SK-N-SH (cell line): Measurements from ENCODE around the gene CDKL2.
"Not testable (repeated sequence)": the region's sequence is repeated elsewhere in the genome, so short reads cannot be mapped to it uniquely, and the experiment has no call there.

Experiments used
- EP300 ChIP-seq, 2 experiments: IDR thresholded peaks; 2 replicates each; pipeline versions ENCODE4 v1.4.0 to v1.6.1; 2012; ENCODE audit warnings: borderline replicate concordance in 1 of 2, low read depth in 1 of 2, low read length in 1 of 2
- GABPA ChIP-seq: IDR thresholded peaks from 2 replicates; pipeline ENCODE4 v1.4.0; 2012; ENCODE audit warnings: low read depth, mild to moderate bottlenecking
- MXI1 ChIP-seq: IDR thresholded peaks from 2 replicates; pipeline ENCODE4 v1.6.1; 2012; ENCODE audit warnings: mild to moderate bottlenecking, low read depth, low read length, improper control_type of control experiment
- NRF1 ChIP-seq: IDR thresholded peaks from 2 replicates; pipeline ENCODE4 v1.6.1; 2012; ENCODE audit warnings: low read depth, mild to moderate bottlenecking, low read length
- POLR2AphosphoS5 ChIP-seq: IDR thresholded peaks from 2 replicates; pipeline ENCODE4 v1.6.1; 2012; ENCODE audit warnings: low read depth, low read length
- RAD21 ChIP-seq: IDR thresholded peaks from 2 replicates; pipeline ENCODE4 v1.6.1; 2012; ENCODE audit warnings: mild to moderate bottlenecking, low read length
- YY1 ChIP-seq: IDR thresholded peaks from 2 replicates; pipeline ENCODE4 v1.4.0; 2012; ENCODE audit warnings: low read depth, mild to moderate bottlenecking
- TF ChIP-seq, protein P1 (sequence below): fragments of 200-600 bp; sonication (generic); IDR thresholded peaks from 2 replicates; pipeline ENCODE4 v1.6.1; 2017; ENCODE audit warnings: antibody characterized with exemption, mild to moderate bottlenecking, moderate library complexity
- TF ChIP-seq, protein P2 (sequence below): IDR thresholded peaks from 2 replicates; pipeline ENCODE4 v1.4.0; 2012; ENCODE audit warnings: low read depth
- TF ChIP-seq, protein P3 (sequence below): IDR thresholded peaks from 2 replicates; pipeline ENCODE4 v1.4.0; 2012; ENCODE audit warnings: low read depth, borderline replicate concordance
- TF ChIP-seq, protein P4 (sequence below): fragments of 150-350 bp; IDR thresholded peaks from 2 replicates; pipeline ENCODE4 v1.6.1; 2016; ENCODE audit warnings: mild to moderate bottlenecking, low read depth, low read length
- TF ChIP-seq, protein P5 (sequence below): IDR thresholded peaks from 2 replicates; pipeline ENCODE4 v1.4.0; 2012; ENCODE audit warnings: low read depth, borderline replicate concordance

DNA sequence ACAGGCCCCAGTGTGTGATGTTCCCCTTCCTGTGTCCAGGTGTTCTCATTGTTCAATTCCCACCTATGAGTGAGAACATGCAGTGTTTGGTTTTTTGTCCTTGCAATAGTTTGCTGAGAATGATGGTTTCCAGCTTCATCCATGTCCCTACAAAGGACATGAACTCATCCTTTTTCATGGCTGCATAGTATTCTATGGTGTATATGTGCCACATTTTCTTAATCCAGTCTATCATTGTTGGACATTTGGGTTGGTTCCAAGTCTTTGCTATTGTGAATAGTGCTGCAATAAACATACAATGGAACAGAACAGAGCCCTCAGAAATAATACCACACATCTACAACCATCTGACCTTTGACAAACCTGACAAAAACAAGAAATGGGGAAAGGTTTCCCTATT, 96.4 kb downstream of the CDKL2 start:
- not testable (repeated sequence) for TF ChIP-seq GABPA; NRF1; EP300 (IDR thresholded peaks at IDR 0.05; ENCODE audit: borderline replicate concordance in 1 of 2, low read depth in 1 of 2, low read length in 1 of 2); RAD21; POLR2AphosphoS5; YY1; MXI1
- TF ChIP-seq, protein P1, sequence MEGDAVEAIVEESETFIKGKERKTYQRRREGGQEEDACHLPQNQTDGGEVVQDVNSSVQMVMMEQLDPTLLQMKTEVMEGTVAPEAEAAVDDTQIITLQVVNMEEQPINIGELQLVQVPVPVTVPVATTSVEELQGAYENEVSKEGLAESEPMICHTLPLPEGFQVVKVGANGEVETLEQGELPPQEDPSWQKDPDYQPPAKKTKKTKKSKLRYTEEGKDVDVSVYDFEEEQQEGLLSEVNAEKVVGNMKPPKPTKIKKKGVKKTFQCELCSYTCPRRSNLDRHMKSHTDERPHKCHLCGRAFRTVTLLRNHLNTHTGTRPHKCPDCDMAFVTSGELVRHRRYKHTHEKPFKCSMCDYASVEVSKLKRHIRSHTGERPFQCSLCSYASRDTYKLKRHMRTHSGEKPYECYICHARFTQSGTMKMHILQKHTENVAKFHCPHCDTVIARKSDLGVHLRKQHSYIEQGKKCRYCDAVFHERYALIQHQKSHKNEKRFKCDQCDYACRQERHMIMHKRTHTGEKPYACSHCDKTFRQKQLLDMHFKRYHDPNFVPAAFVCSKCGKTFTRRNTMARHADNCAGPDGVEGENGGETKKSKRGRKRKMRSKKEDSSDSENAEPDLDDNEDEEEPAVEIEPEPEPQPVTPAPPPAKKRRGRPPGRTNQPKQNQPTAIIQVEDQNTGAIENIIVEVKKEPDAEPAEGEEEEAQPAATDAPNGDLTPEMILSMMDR, result not testable (repeated sequence)
- TF ChIP-seq, protein P2, sequence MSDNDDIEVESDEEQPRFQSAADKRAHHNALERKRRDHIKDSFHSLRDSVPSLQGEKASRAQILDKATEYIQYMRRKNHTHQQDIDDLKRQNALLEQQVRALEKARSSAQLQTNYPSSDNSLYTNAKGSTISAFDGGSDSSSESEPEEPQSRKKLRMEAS, result not testable (repeated sequence)
- TF ChIP-seq, protein P3, sequence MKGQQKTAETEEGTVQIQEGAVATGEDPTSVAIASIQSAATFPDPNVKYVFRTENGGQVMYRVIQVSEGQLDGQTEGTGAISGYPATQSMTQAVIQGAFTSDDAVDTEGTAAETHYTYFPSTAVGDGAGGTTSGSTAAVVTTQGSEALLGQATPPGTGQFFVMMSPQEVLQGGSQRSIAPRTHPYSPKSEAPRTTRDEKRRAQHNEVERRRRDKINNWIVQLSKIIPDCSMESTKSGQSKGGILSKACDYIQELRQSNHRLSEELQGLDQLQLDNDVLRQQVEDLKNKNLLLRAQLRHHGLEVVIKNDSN, result not testable (repeated sequence)
- TF ChIP-seq, protein P4, sequence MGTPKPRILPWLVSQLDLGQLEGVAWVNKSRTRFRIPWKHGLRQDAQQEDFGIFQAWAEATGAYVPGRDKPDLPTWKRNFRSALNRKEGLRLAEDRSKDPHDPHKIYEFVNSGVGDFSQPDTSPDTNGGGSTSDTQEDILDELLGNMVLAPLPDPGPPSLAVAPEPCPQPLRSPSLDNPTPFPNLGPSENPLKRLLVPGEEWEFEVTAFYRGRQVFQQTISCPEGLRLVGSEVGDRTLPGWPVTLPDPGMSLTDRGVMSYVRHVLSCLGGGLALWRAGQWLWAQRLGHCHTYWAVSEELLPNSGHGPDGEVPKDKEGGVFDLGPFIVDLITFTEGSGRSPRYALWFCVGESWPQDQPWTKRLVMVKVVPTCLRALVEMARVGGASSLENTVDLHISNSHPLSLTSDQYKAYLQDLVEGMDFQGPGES, result not testable (repeated sequence)
- TF ChIP-seq, protein P5, sequence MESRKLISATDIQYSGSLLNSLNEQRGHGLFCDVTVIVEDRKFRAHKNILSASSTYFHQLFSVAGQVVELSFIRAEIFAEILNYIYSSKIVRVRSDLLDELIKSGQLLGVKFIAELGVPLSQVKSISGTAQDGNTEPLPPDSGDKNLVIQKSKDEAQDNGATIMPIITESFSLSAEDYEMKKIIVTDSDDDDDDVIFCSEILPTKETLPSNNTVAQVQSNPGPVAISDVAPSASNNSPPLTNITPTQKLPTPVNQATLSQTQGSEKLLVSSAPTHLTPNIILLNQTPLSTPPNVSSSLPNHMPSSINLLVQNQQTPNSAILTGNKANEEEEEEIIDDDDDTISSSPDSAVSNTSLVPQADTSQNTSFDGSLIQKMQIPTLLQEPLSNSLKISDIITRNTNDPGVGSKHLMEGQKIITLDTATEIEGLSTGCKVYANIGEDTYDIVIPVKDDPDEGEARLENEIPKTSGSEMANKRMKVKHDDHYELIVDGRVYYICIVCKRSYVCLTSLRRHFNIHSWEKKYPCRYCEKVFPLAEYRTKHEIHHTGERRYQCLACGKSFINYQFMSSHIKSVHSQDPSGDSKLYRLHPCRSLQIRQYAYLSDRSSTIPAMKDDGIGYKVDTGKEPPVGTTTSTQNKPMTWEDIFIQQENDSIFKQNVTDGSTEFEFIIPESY, result not testable (repeated sequence)
